ENCODE data around the gene CIRBP. TPM values are rescaled to one million over a fixed set of nuclear protein-coding genes. Genes with fewer than 3 reads are reported as not detected.

The CIRBP gene
- total and polyA plus RNA-seq, 4 donors, result 41.1 to 135 (median 96.9) TPM

DNA sequence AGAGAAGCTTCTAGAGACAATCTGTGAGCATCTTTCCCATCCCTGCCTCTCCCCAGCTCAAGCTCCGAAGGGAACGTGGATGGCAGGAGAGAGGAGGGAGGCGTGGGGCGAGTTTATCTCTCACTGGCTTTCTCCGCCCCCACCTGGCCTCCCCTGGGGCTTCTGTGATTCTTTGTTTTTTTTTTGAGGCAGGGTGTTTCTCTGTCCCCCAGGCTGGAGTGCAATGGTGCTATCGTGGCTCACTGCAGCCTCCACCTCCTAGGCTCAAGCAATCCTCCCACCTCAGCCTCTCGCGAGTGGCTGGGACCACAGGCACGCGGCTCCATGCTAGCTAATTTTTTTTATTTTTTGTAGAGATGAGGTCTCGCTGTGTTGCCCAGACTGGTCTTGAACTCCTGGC lies 39.6 kb downstream of the CIRBP start:
- no peak for DNase-seq (ENCODE audit: low spot score)
- H3K4me3 ChIP-seq (ENCODE audit: low read depth in 1 of 3, low read length in 3 of 3), result no peak overlapping the region
- H3K27me3 ChIP-seq (ENCODE audit: control insufficient read depth in 4 of 4, insufficient read depth in 4 of 4, low read length in 3 of 4), result no peaks in the 10 kb centered on the region
- WGBS, result 74% methylated on average over 11 of the region's 11 CpGs
- no peak overlapping the region for H3K9ac ChIP-seq (ENCODE audit: low read depth in 1 of 2, low read length in 2 of 2)
- no peak overlapping the region for H3K27ac ChIP-seq (ENCODE audit: low read depth in 1 of 2, low read length in 2 of 2)
- no peaks in the 10 kb centered on the region for H3K9me3 ChIP-seq (ENCODE audit: control insufficient read depth in 4 of 4, low read length in 3 of 4)
- peaks cover under 1 to 10% (median 7%) of the 10 kb centered on the region in 4 donors for H3K4me1 ChIP-seq (ENCODE audit: control insufficient read depth in 4 of 4, insufficient read depth in 4 of 4, low read length in 3 of 4)
- no peaks in the 10 kb centered on the region for H3K36me3 ChIP-seq (ENCODE audit: control insufficient read depth in 4 of 4, insufficient read depth in 3 of 4, low read depth in 1 of 4, low read length in 3 of 4)
- TF ChIP-seq HNF4G (IDR thresholded peaks at IDR 0.05) (no peak), RAD21 (IDR thresholded peaks at IDR 0.05) (no peak), JUND (IDR thresholded peaks at IDR 0.05) (no peak), FOXA1 (IDR thresholded peaks at IDR 0.05) (no peak), TAF1 (conservative IDR thresholded peaks at IDR 0.05) (no peak), EGR1 (IDR thresholded peaks at IDR 0.05; ENCODE audit: low read depth in 2 of 2) (no peak), SP1 (IDR thresholded peaks at IDR 0.05) (no peak), NR2F2 (IDR thresholded peaks at IDR 0.05) (no peak), FOXA2 (IDR thresholded peaks at IDR 0.05) (no peak), RXRA (IDR thresholded peaks at IDR 0.05) (no peak), HNF4A (conservative IDR thresholded peaks at IDR 0.05) (no peak), GABPA (IDR thresholded peaks at IDR 0.05 in 1 of 2, conservative IDR thresholded peaks at IDR 0.05 in 1 of 2) (no peak)
- TF ChIP-seq, protein P1, sequence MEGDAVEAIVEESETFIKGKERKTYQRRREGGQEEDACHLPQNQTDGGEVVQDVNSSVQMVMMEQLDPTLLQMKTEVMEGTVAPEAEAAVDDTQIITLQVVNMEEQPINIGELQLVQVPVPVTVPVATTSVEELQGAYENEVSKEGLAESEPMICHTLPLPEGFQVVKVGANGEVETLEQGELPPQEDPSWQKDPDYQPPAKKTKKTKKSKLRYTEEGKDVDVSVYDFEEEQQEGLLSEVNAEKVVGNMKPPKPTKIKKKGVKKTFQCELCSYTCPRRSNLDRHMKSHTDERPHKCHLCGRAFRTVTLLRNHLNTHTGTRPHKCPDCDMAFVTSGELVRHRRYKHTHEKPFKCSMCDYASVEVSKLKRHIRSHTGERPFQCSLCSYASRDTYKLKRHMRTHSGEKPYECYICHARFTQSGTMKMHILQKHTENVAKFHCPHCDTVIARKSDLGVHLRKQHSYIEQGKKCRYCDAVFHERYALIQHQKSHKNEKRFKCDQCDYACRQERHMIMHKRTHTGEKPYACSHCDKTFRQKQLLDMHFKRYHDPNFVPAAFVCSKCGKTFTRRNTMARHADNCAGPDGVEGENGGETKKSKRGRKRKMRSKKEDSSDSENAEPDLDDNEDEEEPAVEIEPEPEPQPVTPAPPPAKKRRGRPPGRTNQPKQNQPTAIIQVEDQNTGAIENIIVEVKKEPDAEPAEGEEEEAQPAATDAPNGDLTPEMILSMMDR (IDR thresholded peaks at IDR 0.05; ENCODE audit: low read depth, low read length, missing input control), result no peak
- TF ChIP-seq, protein P2, sequence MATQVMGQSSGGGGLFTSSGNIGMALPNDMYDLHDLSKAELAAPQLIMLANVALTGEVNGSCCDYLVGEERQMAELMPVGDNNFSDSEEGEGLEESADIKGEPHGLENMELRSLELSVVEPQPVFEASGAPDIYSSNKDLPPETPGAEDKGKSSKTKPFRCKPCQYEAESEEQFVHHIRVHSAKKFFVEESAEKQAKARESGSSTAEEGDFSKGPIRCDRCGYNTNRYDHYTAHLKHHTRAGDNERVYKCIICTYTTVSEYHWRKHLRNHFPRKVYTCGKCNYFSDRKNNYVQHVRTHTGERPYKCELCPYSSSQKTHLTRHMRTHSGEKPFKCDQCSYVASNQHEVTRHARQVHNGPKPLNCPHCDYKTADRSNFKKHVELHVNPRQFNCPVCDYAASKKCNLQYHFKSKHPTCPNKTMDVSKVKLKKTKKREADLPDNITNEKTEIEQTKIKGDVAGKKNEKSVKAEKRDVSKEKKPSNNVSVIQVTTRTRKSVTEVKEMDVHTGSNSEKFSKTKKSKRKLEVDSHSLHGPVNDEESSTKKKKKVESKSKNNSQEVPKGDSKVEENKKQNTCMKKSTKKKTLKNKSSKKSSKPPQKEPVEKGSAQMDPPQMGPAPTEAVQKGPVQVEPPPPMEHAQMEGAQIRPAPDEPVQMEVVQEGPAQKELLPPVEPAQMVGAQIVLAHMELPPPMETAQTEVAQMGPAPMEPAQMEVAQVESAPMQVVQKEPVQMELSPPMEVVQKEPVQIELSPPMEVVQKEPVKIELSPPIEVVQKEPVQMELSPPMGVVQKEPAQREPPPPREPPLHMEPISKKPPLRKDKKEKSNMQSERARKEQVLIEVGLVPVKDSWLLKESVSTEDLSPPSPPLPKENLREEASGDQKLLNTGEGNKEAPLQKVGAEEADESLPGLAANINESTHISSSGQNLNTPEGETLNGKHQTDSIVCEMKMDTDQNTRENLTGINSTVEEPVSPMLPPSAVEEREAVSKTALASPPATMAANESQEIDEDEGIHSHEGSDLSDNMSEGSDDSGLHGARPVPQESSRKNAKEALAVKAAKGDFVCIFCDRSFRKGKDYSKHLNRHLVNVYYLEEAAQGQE (IDR thresholded peaks at IDR 0.05), result no peak
- TF ChIP-seq, protein P3, sequence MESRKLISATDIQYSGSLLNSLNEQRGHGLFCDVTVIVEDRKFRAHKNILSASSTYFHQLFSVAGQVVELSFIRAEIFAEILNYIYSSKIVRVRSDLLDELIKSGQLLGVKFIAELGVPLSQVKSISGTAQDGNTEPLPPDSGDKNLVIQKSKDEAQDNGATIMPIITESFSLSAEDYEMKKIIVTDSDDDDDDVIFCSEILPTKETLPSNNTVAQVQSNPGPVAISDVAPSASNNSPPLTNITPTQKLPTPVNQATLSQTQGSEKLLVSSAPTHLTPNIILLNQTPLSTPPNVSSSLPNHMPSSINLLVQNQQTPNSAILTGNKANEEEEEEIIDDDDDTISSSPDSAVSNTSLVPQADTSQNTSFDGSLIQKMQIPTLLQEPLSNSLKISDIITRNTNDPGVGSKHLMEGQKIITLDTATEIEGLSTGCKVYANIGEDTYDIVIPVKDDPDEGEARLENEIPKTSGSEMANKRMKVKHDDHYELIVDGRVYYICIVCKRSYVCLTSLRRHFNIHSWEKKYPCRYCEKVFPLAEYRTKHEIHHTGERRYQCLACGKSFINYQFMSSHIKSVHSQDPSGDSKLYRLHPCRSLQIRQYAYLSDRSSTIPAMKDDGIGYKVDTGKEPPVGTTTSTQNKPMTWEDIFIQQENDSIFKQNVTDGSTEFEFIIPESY (IDR thresholded peaks at IDR 0.05), result no peak
- TF ChIP-seq, protein P4, sequence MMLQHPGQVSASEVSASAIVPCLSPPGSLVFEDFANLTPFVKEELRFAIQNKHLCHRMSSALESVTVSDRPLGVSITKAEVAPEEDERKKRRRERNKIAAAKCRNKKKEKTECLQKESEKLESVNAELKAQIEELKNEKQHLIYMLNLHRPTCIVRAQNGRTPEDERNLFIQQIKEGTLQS (IDR thresholded peaks at IDR 0.05), result no peak

All from liver (tissue), 9 donors.